HG02763 (cell line): ENCODE data around the gene LBX1.

Experiments used
- ATAC-seq: cut with Tn5 transposase; IDR thresholded peaks from one replicate; pipeline ENCODE4 v1.9.1; 2021; ENCODE audit warnings: mild to moderate bottlenecking, moderate library complexity; ENCODE audit not compliant: unreplicated experiment

LBX1 gene

GRCh38 chr10:101244321-101245050, 15.2 kb upstream of the LBX1 start:
- ATAC-seq, result no peak

- no peak for ATAC-seq
Measured at GRCh38 chr10:101241840-101242707, 12.8 kb upstream of the LBX1 start.

GRCh38 chr10:101238732-101239105, 9.5 kb upstream of the LBX1 start:
- no peak for ATAC-seq

DNA sequence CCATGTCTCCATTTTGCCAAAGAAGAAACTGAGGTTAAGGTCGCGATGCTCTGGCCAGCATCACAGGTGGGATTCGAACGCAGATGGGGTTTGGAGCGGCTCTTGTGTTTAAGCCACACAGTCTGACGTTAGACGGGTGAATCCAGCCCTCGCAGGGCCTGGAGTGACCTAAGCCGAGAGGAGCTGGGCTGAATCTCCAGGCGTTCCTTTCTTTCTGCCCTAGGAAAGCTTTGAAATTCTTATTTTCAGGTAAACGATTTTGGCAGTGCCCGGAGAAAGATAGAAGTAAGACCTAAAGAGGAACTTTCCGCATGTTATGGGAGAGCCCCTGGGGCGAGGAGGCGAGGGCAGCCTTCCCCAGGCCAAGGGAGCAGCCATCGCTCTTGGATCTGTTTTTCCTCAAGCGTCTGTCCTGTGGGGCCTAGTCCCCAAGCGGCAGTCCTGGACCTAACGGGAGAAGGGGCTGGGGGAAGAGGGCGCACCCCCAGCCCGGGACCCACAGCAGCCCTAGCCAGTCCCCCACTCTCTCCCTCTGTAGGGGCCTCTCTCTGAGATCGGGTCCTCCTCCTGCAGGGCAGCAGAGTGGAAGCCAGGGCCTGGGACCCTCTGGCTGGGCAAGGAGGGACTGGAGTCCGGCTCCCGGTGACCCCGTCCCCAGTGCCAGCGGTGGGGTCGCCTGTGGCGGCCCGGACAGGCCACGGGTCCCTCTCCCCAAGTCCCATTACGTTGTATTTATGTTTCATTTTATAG, 8.9 kb upstream of the LBX1 start:
- ATAC-seq, result no peak

GRCh38 chr10:101237081-101237981, 8.1 kb upstream of the LBX1 start:
- no peak for ATAC-seq

DNA sequence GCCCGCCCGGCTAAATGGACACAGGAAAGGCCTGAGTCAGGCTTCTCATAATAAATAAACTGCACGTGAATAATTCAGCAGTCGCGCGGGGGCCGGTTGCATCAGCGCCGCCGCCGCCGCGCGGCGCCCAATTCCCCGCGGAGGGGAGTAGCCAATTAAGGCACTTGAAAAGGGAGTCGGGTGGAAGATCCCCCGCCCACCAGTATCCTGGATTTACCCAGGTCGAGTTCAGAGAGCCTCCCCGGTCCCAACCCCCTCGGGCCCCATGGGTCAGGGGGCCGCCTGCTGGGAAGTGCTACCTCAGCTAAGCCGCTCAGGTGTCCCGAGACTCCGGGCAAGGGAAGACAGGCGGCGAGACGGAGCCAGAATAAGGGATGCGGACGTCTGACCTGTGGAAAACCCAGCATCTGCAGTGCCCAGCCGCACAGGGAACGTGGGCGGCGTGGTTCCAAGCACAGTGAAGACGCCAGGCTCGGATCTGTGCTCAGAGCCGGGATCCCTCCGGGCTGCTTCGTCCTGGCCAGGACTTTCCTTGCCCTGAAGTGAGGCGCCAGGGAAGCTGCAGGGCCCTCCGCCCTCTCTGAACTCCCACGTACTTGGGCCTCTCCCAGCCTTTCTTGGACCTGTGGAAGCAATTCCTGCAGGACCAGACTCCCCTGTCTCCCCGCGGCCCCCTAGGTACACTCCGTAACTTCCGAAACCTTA, 7.3 kb upstream of the LBX1 start:
- no peak for ATAC-seq

DNA sequence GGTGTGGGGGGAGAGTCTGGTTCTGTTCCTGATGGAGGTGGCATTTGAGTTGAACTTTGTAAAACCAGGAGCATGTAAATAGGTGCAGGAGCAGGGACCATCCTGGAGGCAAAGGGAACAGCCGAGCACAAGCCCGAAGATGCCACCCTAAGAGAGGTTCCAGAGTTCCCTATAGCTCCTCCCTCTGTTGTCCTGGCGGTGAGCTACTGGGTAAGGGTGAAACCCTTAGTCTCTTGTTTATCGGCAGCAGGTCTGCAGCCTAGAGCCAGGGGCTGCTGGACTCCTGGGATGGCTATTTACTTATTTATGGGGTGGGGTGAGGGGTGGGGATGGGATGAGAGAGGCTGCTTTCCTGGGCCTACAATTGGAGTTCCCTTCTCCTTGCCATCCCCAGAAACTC, 6.5 kb upstream of the LBX1 start:
- ATAC-seq, result no peak

GRCh38 chr10:101234333-101234732, 5.1 kb upstream of the LBX1 start:
- ATAC-seq, result no peak

- ATAC-seq, result no peak
Measured at GRCh38 chr10:101233863-101234262, 4.6 kb upstream of the LBX1 start.

- ATAC-seq, result no peak
Measured at GRCh38 chr10:101233443-101233842, 4.2 kb upstream of the LBX1 start.

GRCh38 chr10:101231912-101232689, 2.8 kb upstream of the LBX1 start:
- ATAC-seq, result no peak

- ATAC-seq, result no peak
Measured at GRCh38 chr10:101231092-101231491, 1.8 kb upstream of the LBX1 start.

GRCh38 chr10:101230183-101230917, 1.1 kb upstream of the LBX1 start:
- ATAC-seq, result no peak

DNA sequence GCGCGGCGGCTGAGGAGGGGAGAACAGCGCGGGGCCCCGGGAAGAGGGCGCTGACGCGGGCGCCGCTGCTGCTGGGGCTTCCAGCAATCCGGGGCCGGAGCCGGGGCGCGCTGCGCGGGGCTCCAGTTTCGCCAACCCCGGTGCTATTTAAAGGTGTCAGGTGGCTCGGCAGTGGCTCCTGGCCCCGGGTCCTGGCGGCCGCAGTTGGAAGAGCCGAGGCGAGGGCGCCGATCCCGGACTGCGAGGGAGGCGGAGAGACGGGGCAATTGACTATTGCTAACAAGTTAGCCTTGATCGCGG, 347 bp downstream of the LBX1 start:
- ATAC-seq, result no peak

GRCh38 chr10:101228153-101228965, 904 bp downstream of the LBX1 start:
- ATAC-seq, result no peak

GRCh38 chr10:101227429-101228152, 1.7 kb downstream of the LBX1 start:
- ATAC-seq, result no peak
